Activated T-cell treated with anti-CD3 and anti-CD28 coated beads for 48 hours (primary cell): ENCODE results near the gene P4HA3.
"Not testable (repeated sequence)": the region's sequence is repeated elsewhere in the genome, so short reads cannot be mapped to it uniquely, and the experiment has no call there.

Experiments
- DNase-seq: peaks from one replicate; pipeline ENCODE4 v3.0.0-alpha.2; 2020; ENCODE audit warnings: low read depth

P4HA3 gene

DNA sequence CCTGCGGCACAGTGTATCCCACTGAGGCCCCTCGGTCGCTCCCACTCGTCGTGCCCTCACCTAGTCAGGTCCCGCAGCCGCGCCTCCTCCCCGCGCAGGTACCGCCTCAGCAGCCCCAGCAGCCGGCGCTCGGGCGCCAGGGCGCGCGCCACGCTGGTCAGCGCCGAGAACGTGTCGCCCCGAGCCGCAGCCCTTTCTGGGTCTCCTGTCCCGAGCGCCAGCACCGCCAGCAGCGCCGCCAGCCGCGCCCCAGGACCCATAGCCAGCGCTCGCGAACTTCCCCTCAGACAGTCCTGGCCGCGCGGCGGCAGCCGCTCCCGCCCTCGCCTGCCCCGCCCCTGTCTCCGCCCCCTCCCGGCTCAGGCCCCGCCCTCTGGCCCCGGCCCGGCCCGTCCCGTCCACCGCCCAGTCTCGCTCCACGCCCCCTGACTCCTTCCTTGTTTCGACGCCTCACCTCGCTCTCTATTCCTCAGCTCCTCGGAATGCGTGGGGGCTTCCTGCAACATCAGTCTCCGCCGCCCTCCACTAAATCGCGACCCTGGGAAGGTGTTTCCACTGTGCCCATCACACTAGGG lies at the start of gene P4HA3:
P4HA3 (minus strand) TSS at position 289 of the 575 bp plus-strand sequence; CDS start at position 260, 29 bp downstream.
- peak; percentile 64 for DNase-seq

DNA sequence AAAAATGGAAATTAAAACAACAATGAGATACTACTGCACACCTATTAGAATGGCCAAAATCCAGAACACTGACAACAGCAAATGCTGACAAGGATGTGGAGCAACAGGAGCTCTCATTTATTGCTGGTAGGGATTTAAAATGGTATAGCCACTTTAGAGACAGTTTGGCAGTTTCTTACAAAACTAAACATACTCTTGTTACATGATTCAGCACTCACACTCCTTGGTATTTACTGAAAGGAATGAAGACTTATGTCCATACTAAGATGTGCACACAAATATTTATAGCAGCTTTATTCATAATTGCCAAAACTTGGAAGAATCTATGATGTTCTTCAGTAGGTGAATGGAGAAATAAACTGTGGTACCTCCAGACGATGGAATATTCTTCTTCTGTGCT lies 46.0 kb upstream of the P4HA3 start:
- DNase-seq, result no peak

DNA sequence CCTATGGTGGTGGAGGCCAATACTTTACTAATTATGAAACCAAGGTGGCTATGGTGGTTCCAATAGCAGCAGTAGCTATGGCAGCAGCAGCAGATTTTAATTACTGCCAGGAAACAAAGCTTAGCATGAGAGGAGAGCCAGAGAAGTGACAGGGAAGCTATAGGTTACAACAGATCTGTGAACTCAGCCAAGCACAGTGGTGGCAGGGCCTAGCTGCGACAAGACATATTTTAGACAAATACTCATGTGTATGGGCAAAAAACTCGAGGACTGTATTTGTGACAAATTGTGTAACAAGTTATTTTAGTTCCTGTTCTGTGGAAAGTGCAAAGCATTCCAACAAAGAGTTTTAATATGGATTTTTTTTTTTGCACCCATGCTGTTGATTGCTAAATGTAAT lies 44.2 kb upstream of the P4HA3 start:
- DNase-seq, result no peak

DNA sequence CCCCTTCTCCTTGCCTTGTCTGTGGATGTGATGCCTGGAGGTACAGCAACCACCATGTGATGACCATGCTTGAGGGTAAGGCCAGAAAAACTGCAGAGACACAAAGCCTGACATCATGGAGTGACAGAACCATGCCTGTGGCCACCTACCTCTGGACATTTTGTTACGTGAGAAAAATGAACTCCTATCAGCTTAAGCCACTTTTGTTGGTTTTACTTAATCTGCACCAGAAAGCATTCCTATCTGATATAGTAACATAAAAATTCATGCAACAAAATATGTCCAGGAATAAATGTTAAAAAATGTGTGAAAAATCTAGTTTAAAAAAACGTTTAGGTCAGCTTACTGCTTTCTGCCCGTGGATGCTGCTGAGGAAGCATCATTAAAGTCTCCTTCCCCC lies 42.6 kb upstream of the P4HA3 start:
- DNase-seq, result no peak

DNA sequence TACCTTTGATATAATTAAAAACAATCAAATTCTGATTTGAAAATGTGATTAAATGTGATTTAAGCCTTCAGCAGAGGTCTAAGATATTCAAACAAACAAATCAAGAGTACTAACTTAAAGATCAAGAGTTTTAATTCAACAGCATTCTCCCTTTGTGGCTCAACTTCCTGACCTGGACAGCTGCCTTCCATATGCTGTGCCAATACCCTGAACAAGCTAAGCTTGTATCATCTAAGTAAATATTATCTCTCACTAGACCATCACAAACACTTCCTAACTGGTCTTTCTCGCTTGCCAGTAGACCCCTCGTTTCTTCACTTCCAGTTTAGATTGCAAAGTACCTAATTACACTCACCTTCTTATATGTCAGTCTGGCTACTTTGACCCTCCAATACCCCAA lies 35.9 kb upstream of the P4HA3 start:
- no peak for DNase-seq

DNA sequence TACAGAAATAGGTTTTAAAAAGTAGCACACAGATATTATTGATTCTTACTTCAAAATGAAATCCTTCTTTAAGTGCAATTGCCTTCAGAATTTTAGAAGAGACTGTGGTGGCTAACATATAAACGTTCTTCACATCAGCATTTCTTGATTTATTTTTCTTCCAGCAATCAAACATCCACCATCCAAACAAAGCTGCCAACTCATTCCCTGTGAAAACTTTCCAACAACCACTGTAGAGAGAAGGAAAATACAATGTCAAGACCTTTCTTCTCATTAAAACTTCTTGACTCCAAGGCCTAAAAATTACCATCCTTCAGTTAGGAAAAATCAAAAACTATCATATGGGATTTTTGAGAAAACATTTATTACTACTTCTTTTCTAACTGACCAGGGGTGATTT lies 34.0 kb upstream of the P4HA3 start:
- DNase-seq, result no peak

DNA sequence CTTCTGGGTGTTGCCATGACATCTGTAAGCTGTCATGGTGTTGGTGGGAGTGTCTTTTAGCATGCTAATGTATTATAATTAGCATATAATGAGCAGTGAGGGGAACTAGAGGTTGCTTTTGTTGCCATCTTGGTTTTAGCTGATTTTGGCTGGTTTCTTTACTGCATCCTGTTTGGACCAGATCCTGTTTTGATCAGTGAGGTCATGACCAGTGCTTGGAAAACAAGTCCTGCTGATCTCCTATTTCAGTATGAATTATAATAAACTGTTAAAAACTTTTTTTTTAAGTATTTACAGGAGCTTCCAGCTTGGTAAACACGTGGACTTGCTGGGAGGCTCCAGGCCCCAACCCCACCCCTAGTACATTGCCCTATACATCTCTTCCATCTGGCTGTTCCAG lies 30.5 kb upstream of the P4HA3 start:
- no peak for DNase-seq

DNA sequence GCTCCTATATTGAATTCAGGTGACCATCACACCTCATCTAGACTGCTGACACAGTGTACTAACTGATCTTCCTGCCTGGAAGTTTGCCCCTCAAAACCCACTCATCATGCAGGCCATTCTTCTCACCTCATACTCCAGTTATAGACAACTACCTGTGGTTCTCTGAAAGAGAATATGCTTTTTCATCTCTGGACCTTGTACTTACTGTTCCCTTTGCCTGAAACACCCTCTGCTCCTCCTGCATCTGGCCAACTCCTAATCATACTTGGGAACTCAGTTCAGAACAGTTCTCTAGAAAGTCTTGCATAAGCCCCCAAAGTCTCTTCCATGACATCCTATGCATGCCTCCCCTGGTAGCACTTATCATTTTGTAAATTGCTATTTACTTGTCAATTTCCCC lies 28.2 kb upstream of the P4HA3 start:
- DNase-seq, result no peak

DNA sequence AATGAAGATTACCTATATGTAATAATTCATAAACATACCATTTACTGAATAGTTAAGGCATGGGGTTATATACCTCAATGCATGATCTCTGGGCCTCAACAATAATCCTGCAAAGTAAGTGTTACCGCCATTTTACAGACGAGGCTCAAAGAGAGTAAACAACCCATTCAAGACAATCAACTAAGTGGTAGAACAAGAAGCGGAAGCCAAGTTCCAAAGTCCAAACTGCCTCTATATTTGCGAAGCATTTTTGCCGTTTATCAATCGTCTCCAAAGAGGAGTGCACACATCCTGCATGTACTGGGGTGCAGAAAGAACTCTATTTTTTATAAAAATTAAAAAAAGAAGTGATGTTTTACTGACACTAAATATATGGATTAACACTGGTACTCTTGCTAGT lies 27.5 kb upstream of the P4HA3 start:
- no peak for DNase-seq

DNA sequence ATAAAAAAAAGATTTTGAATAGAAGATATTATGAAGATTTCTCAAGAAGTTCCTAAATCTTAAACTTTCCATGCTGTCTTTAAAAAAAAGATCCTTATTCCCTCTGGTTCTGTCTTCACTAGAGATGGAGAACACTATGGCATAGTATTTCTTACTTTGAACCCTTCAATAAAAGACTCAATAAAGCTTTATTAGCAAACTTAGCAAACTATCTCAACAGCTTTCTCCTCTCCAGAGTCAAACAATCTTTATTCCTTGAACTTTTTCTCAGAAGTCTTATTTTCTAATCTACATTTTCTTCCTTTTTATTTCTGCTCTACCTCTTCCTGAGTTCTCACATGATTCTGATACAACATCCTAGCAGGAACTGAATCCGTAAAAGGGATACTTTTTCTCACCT lies 21.8 kb upstream of the P4HA3 start:
- no peak for DNase-seq

DNA sequence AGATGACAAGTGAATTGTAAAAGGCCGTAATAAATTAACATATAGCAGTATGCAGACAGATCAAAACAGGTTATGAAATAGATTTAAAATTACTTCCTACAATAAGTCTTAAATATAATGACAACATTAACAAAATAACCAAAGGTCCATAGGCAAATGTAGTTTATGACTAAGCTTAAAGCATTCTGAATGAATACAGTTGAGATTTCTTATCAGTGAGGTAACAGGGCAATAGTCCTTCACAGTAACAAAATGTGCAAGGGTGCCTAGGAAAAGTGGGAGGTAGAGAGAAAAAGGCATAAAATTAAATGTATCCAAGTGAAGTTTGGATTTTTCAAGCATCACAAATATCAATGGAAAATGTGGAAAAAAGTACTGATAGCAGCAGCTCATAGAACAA lies 20.9 kb upstream of the P4HA3 start:
- no peak for DNase-seq

DNA sequence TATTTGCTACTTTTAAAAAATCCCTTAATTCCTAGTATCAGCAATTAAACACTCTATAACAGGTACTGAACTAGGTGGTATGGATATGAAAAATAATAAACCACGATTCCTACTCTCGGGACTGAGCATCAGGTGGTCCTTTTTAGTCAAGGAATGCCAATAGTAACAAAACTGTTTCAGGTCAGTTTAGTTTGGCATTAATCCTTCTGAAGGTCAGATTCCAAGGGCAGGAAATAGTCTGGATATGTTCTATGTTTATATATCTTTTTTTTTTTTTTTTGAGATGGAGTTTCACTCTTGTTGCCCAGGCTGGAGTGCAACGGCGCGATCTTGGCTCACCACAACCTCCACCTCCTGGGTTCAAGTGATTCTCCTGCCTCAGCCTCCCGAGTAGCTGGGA lies 19.6 kb upstream of the P4HA3 start:
- not testable (repeated sequence) for DNase-seq

DNA sequence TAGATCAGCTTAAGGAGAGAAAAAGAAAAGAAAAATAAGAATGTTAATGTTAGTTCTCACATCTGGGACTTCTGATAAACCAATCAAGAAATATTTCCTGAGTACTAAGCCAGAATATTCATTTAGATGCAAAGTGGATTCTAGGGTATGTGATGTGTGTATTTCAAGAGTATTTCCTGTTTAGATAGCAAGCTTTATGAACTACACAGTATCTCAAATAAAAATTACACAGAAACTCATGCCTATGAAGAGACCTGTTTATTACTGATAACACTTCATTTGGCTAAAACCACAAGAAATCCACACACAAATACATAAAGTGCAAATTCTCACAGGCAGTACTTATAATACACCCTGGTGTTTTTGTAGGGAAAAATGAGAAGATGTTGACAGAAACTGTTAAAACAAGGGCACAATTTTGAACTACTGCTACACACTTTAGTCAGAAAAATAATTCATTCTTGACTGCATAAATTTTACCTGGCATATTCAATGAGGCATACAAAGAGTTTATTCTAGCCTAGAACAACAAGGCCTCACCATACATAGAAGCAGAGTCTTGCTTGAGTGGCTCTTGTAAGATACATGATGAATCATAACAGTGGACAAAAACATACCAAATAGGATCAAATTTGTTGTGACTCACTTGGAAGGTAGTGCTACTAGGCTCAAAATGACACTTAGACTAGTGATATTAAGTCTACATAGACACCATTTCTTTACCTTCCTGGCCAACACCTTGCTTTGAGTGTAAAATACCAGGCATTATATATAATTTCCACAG lies 18.8 kb upstream of the P4HA3 start:
- no peak for DNase-seq

DNA sequence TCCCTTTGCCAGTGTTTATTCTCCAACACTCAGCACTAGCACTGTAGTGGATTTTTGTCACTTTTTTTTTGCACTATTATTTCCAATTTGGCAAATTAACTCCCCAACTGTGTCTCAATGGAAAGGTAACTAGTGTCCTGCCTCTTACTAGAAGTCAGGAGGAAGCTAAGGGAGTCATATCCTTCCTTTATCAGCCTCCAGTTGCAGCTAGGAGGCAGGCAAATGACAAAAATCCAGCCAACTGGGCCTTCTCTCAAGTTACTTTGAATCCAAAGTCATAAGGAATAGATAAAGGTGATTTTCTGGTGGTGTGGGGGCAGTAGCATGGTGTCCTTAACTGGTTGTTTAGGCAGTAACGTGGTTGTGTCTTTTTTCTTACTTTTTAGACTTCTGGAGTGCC lies 15.6 kb upstream of the P4HA3 start:
- no peak for DNase-seq

DNA sequence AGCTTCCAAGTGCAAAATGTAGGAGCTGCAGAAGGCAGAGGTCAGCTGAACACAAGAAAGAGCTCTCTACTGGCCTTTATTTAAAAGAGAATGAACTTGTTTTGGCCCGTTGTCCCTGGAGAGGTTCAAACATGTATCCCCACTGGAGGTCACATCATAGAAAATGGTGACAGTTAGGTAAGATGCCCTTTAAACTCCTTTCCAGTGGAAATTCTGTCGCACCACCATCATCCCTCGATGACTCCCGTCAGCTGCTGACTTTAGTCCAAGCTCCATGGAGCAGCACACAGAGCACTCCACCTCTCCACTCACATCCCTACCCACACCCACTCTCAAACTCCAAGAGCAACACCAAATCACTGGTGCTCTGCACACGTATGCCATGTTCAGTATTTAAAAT lies 15.2 kb upstream of the P4HA3 start:
- DNase-seq, result no peak

DNA sequence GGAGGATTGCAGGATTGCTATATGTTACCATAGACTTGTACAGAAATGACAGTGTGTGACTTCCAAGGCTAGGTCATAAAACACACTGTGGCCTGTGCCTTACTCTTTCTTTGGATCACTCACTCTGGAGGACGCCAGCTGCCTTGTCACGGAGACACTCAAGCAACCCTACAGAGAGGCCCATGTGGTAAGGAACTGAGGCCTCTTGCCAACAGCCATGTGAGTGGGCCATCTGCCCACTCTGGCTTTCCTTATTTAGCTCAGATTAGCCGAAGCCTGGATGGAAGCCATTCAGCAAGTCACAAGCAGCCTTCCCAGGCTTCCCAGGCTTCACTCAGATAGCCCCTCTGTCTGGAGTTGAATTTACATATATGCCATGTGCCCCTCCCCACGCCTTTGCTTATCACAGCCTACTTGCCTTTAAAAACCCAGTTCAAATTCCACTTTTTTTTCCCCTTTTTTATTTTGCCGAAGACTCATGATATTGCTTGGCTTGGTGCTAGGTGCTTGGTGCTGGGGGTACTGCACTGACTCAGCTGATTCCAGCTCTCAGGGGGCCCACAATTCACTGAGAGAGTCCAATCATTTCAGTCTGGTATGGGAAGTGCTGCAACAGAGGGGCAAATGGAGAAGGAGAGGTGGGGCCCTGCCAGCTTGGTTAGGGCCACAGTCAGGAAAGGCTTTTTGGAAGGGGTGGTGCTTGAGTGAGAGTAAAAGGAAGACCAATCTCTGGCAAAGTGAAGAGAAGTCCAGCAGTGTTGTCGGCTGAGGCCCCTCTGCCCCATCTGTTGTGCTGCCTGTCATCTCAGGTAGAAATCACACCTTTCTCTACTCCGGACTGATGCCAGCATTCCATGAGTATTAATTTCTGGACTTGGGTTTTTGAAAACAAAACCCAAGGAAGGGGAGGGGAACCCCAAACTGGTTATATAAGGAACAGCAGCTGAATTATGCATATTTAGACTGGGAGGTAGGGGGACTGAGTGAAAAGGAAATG lies 14.5 kb upstream of the P4HA3 start:
- no peak for DNase-seq

DNA sequence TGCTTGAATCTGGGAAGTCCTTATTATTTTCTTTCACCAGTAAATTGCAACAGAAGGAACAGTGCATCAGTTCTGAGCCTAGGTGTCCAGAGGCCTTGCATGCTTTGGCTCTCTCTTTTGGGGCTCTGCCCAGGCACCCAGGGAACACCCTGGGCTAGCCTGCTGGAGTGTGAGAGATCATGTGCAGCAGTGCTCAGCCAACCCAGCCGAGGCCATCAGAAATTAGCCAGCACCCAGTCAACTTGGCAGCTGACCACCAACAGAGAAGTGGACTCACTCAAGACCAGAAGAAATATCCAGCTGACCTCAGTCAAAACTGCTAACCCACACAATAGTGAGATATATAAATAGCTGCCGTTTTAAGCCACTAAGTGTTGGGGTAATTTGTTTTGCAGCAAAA lies 11.2 kb upstream of the P4HA3 start:
- no peak for DNase-seq

DNA sequence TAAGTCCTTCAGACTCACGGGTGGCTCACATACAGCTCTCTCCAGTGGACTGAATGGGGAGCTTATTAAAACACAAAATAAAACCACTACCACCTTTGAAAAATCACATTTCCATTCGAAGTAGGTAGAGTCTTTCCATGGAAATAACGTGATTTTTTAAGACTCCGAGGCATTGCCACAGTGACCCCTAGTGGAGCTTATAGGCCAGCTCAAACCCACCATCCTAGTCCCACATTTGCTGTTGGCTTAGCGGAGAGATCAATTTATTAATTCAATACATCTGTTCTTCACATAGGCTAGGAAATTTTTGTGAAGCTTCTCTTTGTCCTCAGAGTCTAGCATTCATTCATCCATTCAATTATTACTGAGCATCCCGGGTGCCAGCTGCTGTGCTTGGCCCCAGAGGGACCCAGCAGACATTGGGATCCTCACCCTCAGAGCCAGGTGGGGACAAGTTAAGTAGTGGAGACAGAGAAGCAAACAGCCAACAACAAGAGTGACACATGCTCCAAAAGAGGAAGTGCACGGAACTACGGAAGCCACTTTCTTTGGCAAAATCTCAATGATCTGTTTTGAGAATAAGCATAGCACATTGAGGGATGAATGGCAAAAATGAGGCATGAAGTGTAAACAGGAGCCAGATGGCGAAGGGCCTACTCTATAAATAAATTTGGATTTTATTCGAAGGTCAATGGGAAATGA lies 10.2 kb upstream of the P4HA3 start:
- peak; percentile 15 for DNase-seq

DNA sequence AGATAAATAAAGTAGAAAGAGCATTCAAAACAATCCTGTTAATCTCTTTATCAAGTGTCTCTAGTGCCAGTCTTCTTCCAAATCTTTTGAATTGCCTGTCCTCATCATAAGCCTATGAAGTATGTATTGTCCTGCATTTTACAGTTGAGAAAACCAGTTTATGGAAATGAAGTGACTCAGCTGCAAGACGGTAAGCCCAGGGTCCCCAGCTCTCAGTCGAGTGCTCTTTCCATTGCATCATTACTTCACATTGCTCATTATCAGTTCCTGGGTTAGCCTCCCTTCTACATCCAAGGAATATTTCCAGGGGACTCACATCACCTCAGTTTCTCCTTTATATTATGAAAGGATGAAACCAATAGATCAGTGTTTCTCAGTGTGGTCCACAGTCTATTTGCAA lies 9.1 kb upstream of the P4HA3 start:
- DNase-seq, result no peak

DNA sequence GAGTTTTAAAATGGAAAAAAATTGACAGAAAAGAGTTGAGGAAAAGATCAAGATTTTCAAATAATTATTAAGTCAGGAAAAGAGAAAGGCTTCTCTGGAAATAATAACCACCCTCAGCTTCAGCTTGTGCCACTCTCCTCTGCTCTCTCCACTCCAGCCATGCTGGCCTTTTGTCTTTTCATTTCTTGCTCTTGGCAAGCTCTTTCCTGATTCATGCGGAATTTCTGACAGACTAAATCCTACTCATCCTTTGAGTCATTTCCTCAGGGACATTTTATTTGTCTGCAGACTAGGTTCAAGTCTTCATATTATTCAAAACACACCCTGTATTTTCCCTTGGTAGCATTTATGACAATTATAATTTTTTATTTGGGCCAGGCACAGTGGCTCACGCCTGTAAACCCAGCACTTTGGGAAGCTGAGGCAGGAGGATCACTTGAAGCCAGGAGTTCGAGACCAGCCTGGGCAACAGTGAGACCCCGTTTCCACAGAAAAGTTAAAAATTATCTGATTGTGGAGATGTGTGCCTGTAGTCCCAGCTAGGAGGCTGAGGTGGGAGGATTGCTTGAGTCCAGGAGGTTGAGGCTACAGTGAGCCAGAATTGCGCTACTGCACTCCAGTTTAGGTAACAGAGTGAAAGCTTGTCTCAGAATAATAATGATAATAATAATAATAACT lies 7.8 kb upstream of the P4HA3 start:
- DNase-seq, result no peak

DNA sequence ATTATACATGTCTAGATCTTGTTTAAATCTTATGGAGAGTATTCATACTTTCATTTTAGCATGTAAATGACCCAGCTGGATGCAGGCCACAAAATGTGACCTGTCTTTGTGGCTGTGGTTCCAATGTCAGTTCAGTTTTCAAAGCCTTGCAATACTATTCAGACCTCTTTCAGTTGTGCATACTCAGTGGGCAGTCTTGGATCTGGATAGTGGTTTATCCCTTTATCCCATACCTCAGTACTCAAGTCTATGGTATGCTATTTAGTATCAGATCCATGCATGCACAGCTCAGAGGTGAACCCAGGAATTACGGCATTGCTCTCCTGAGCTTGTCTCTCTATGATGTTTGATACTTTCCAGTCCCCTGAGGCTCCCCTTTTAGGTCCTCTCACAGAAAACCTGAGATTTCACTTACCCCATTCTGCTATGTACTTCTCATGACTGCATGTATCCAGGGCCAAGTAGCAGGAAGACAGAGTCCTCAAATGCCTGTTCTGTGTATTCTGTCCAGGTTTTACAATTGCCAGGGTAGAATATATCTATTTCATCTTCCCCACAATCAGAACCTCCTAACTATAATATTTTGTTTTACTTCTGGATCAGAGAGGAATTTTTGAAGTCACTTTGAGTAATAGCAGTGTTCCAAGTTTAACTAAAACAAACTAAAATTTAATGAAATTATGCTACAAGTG lies 6.9 kb upstream of the P4HA3 start:
- no peak for DNase-seq
